ENCODE data around the gene ZNF724. TPM values are rescaled to one million over a fixed set of nuclear protein-coding genes. Genes with fewer than 3 reads are reported as not detected.
A peak's percentile ranks its signal among the peaks of the same experiment; 100 is the strongest.

Gene ZNF724
- total and polyA plus RNA-seq, 2 of the 13 experiments (the other 11 are each of a cell fraction or from before 2014, with no cell fraction given): 1.5 to 15.0 TPM

- TF ChIP-seq, protein P1, sequence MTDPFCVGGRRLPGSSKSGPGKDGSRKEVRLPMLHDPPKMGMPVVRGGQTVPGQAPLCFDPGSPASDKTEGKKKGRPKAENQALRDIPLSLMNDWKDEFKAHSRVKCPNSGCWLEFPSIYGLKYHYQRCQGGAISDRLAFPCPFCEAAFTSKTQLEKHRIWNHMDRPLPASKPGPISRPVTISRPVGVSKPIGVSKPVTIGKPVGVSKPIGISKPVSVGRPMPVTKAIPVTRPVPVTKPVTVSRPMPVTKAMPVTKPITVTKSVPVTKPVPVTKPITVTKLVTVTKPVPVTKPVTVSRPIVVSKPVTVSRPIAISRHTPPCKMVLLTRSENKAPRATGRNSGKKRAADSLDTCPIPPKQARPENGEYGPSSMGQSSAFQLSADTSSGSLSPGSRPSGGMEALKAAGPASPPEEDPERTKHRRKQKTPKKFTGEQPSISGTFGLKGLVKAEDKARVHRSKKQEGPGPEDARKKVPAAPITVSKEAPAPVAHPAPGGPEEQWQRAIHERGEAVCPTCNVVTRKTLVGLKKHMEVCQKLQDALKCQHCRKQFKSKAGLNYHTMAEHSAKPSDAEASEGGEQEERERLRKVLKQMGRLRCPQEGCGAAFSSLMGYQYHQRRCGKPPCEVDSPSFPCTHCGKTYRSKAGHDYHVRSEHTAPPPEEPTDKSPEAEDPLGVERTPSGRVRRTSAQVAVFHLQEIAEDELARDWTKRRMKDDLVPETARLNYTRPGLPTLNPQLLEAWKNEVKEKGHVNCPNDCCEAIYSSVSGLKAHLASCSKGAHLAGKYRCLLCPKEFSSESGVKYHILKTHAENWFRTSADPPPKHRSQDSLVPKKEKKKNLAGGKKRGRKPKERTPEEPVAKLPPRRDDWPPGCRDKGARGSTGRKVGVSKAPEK (CRISPR knock-in tag; IDR thresholded peaks at IDR 0.05; ENCODE audit: borderline replicate concordance): no peak
- no peak for TF ChIP-seq ZFP41 (CRISPR knock-in tag; IDR thresholded peaks at IDR 0.05; ENCODE audit: borderline replicate concordance)
- 0 out of 2 replicates have a peak, but pooled peaks have one; percentile 48 for TF ChIP-seq ZNF563 (CRISPR knock-in tag; IDR thresholded peaks at IDR 0.05)
- TF ChIP-seq ZNF720 (CRISPR knock-in tag; IDR thresholded peaks at IDR 0.05): no peak
- no peak for TF ChIP-seq ZNF317 (CRISPR knock-in tag; IDR thresholded peaks at IDR 0.05)
- TF ChIP-seq ZNF776 (CRISPR knock-in tag; IDR thresholded peaks at IDR 0.05): no peak
- no peak for TF ChIP-seq PTBP1 (IDR thresholded peaks at IDR 0.05; ENCODE audit: low read depth, low read length, poor library complexity, severe bottlenecking)
- no peak for TF ChIP-seq TBX3 (IDR thresholded peaks at IDR 0.05; ENCODE audit: borderline replicate concordance)
- TF ChIP-seq, protein P2, sequence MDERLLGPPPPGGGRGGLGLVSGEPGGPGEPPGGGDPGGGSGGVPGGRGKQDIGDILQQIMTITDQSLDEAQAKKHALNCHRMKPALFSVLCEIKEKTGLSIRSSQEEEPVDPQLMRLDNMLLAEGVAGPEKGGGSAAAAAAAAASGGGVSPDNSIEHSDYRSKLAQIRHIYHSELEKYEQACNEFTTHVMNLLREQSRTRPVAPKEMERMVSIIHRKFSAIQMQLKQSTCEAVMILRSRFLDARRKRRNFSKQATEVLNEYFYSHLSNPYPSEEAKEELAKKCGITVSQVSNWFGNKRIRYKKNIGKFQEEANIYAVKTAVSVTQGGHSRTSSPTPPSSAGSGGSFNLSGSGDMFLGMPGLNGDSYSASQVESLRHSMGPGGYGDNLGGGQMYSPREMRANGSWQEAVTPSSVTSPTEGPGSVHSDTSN (CRISPR knock-in tag; IDR thresholded peaks at IDR 0.05): no peak
- TF ChIP-seq KDM5A (IDR thresholded peaks at IDR 0.05; ENCODE audit: borderline replicate concordance, low read length): peak; percentile 17; the same call in 1 of the 2 replicates
- TF ChIP-seq, protein P3, sequence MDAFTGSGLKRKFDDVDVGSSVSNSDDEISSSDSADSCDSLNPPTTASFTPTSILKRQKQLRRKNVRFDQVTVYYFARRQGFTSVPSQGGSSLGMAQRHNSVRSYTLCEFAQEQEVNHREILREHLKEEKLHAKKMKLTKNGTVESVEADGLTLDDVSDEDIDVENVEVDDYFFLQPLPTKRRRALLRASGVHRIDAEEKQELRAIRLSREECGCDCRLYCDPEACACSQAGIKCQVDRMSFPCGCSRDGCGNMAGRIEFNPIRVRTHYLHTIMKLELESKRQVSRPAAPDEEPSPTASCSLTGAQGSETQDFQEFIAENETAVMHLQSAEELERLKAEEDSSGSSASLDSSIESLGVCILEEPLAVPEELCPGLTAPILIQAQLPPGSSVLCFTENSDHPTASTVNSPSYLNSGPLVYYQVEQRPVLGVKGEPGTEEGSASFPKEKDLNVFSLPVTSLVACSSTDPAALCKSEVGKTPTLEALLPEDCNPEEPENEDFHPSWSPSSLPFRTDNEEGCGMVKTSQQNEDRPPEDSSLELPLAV (CRISPR knock-in tag; conservative IDR thresholded peaks at IDR 0.05; ENCODE audit: low read depth): no peak
- TF ChIP-seq IKZF5 (CRISPR knock-in tag; IDR thresholded peaks at IDR 0.05): no peak
- TF ChIP-seq, protein P4, sequence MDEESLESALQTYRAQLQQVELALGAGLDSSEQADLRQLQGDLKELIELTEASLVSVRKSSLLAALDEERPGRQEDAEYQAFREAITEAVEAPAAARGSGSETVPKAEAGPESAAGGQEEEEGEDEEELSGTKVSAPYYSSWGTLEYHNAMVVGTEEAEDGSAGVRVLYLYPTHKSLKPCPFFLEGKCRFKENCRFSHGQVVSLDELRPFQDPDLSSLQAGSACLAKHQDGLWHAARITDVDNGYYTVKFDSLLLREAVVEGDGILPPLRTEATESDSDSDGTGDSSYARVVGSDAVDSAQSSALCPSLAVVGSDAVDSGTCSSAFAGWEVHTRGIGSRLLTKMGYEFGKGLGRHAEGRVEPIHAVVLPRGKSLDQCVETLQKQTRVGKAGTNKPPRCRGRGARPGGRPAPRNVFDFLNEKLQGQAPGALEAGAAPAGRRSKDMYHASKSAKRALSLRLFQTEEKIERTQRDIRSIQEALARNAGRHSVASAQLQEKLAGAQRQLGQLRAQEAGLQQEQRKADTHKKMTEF (CRISPR knock-in tag; IDR thresholded peaks at IDR 0.05): peak; percentile 35; the same call in 1 of the 2 replicates
- no peak for TF ChIP-seq MAFF (IDR thresholded peaks at IDR 0.05; ENCODE audit: low read depth, low read length)
- TF ChIP-seq ZNF878 (CRISPR knock-in tag; IDR thresholded peaks at IDR 0.05): 0 out of 2 replicates have a peak, but pooled peaks have one; percentile 46
- TF ChIP-seq, protein P5, sequence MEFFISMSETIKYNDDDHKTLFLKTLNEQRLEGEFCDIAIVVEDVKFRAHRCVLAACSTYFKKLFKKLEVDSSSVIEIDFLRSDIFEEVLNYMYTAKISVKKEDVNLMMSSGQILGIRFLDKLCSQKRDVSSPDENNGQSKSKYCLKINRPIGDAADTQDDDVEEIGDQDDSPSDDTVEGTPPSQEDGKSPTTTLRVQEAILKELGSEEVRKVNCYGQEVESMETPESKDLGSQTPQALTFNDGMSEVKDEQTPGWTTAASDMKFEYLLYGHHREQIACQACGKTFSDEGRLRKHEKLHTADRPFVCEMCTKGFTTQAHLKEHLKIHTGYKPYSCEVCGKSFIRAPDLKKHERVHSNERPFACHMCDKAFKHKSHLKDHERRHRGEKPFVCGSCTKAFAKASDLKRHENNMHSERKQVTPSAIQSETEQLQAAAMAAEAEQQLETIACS (CRISPR knock-in tag; IDR thresholded peaks at IDR 0.05): no peak
- TF ChIP-seq ZNF850 (CRISPR knock-in tag; conservative IDR thresholded peaks at IDR 0.05): no peak
- peak; percentile 18; the same call in 1 of the 2 replicates for TF ChIP-seq SP2 (CRISPR knock-in tag; IDR thresholded peaks at IDR 0.05)
These were observed 23.6 kb upstream of the ZNF724 start (continued) for GRCh38 chr19:23273590-23274412.
